GM21360 (cell line): Measurements from ENCODE around the gene DVL1.
"Not testable (repeated sequence)": the region's sequence is repeated elsewhere in the genome, so short reads cannot be mapped to it uniquely, and the experiment has no call there.

Experiments used
- ATAC-seq: cut with Tn5 transposase; IDR thresholded peaks from one replicate; pipeline ENCODE4 v1.9.1; 2021; ENCODE audit warnings: mild to moderate bottlenecking, moderate library complexity; ENCODE audit not compliant: unreplicated experiment

Gene DVL1

GRCh38 chr1:1373815-1374588 lies 24.8 kb upstream of the DVL1 start:
- ATAC-seq = no peak

- ATAC-seq = no peak
Observed at GRCh38 chr1:1373051-1373814, 24.0 kb upstream of the DVL1 start.

GRCh38 chr1:1371746-1372711 lies 22.8 kb upstream of the DVL1 start:
- peak; percentile 28 for ATAC-seq

GRCh38 chr1:1371364-1371745 lies 22.1 kb upstream of the DVL1 start:
- no peak for ATAC-seq

GRCh38 chr1:1370771-1371300 lies 21.6 kb upstream of the DVL1 start:
- no peak for ATAC-seq

- not testable (repeated sequence) for ATAC-seq
Observed at GRCh38 chr1:1370094-1370493, 20.9 kb upstream of the DVL1 start.

- ATAC-seq = no peak
Observed at GRCh38 chr1:1367315-1367714, 18.1 kb upstream of the DVL1 start.

GRCh38 chr1:1366699-1367066 lies 17.5 kb upstream of the DVL1 start:
- no peak for ATAC-seq

GRCh38 chr1:1365875-1366698 lies 16.9 kb upstream of the DVL1 start:
- ATAC-seq = no peak

GRCh38 chr1:1364266-1364665 lies 15.0 kb upstream of the DVL1 start:
- no peak for ATAC-seq

- ATAC-seq = no peak
Observed at GRCh38 chr1:1361982-1362423, 12.8 kb upstream of the DVL1 start.

- ATAC-seq = no peak
Observed at GRCh38 chr1:1361233-1361981, 12.2 kb upstream of the DVL1 start.

- no peak for ATAC-seq
Observed at GRCh38 chr1:1360506-1361169, 11.4 kb upstream of the DVL1 start.

GRCh38 chr1:1359664-1360468 lies 10.6 kb upstream of the DVL1 start:
- no peak for ATAC-seq

- ATAC-seq = no peak
Observed at GRCh38 chr1:1359308-1359663, 10.1 kb upstream of the DVL1 start.

- no peak for ATAC-seq
Observed at GRCh38 chr1:1358433-1359271, 9.4 kb upstream of the DVL1 start, which contains the start of gene MXRA8. TSS of gene MXRA8 (minus strand) at chr1:1358555. CDS start at chr1:1358504, 51 bp downstream.

GRCh38 chr1:1357871-1358432 lies 8.7 kb upstream of the DVL1 start:
- no peak for ATAC-seq
